Measurements from ENCODE around the gene MCM9.

Gene MCM9

GRCh38 chr6:118931436-118931835, 3.5 kb downstream of the MCM9 start:
- no peak for DNase-seq

- DNase-seq, result no peak
These were observed 4.3 kb downstream of the MCM9 start for GRCh38 chr6:118930680-118931079.

GRCh38 chr6:118923035-118923434, 11.9 kb downstream of the MCM9 start:
- no peak for DNase-seq

GRCh38 chr6:118921084-118921483, 13.9 kb downstream of the MCM9 start:
- DNase-seq, result no peak

- DNase-seq, result no peak
These were observed 16.6 kb downstream of the MCM9 start for GRCh38 chr6:118918329-118918725.

- DNase-seq, result no peak
These were observed 17.2 kb downstream of the MCM9 start for GRCh38 chr6:118917546-118918328.

GRCh38 chr6:118914598-118914997, 20.4 kb downstream of the MCM9 start:
- no peak for DNase-seq

- no peak for DNase-seq
These were observed 21.8 kb downstream of the MCM9 start for GRCh38 chr6:118913161-118913560.

GRCh38 chr6:118912646-118913045, 22.3 kb downstream of the MCM9 start:
- DNase-seq, result no peak

- no peak for DNase-seq
These were observed 26.5 kb downstream of the MCM9 start for GRCh38 chr6:118908441-118908840.

GRCh38 chr6:118905851-118906250, 29.1 kb downstream of the MCM9 start:
- DNase-seq, result no peak

GRCh38 chr6:118905084-118905483, 29.9 kb downstream of the MCM9 start:
- DNase-seq, result no peak

- no peak for DNase-seq
These were observed 31.3 kb downstream of the MCM9 start for GRCh38 chr6:118903691-118904090.

GRCh38 chr6:118903138-118903537, 31.8 kb downstream of the MCM9 start:
- DNase-seq, result no peak

- no peak for DNase-seq
These were observed 32.2 kb downstream of the MCM9 start for GRCh38 chr6:118902726-118903125.

GRCh38 chr6:118899948-118900347, 35.0 kb downstream of the MCM9 start:
- DNase-seq, result no peak

GRCh38 chr6:118897386-118897785, 37.6 kb downstream of the MCM9 start:
- no peak for DNase-seq

- DNase-seq, result no peak
These were observed 38.4 kb downstream of the MCM9 start for GRCh38 chr6:118896339-118897136.

- no peak for DNase-seq
These were observed 39.1 kb downstream of the MCM9 start for GRCh38 chr6:118895859-118896258.

- no peak for DNase-seq
These were observed 39.7 kb downstream of the MCM9 start for GRCh38 chr6:118895261-118895560.

GRCh38 chr6:118894425-118895260, 40.3 kb downstream of the MCM9 start:
- peak; percentile 56 for DNase-seq

GRCh38 chr6:118893807-118894424, 41.0 kb downstream of the MCM9 start, which contains the start of gene ASF1A:
TSS of gene ASF1A (plus strand) at chr6:118894152. CDS start at chr6:118894414, 262 bp downstream.
- peak; percentile 92 for DNase-seq
